ENCODE results near the gene GDA. TPM values are rescaled to one million over a fixed set of nuclear protein-coding genes. Genes with fewer than 3 reads are reported as not detected.

Gene GDA
- total RNA-seq, 1 experiment from 2014 or later = not detected

GRCh38 chr9:72210522-72210921, 61.3 kb downstream of the GDA start:
- Mint-ChIP-seq H3K4me1 (ENCODE audit: insufficient read depth, unreplicated experiment) (peaks cover 7% of the 10 kb centered on the region), H3K27ac (ENCODE audit: low read depth, unreplicated experiment) (no peak overlapping the region), H3K9me3 (ENCODE audit: unreplicated experiment) (no peaks in the 10 kb centered on the region), H3K36me3 (ENCODE audit: insufficient read depth, unreplicated experiment) (no peaks in the 10 kb centered on the region), H3K27me3 (ENCODE audit: insufficient read depth, unreplicated experiment) (peaks cover 34% of the 10 kb centered on the region), H3K4me3 (ENCODE audit: unreplicated experiment) (no peak overlapping the region)
- intact Hi-C loops (cut with micrococcal nuclease) = no loop called here
- TF ChIP-seq CTCF (IDR thresholded peaks at IDR 0.05; ENCODE audit: unreplicated experiment) = no peak
- peak; percentile 72 for DNase-seq (ENCODE audit: unreplicated experiment)
- ChIA-PET POLR2A (interaction anchor here (0.6 kb wide), 1 partner anchor 624 kb away, joined by 4 read pairs; no protein-coding TSS in a partner anchor), CTCF (interaction anchor here (0.6 to 0.9 kb wide), 3 partner anchors 12 to 1261 kb away, joined by 3 to 4 read pairs (median 3); no protein-coding TSS in a partner anchor)
- BruUV-seq (replicated peaks) = no TSS peak

- ChIA-PET CTCF (interaction anchor here (0.6 to 2.0 kb wide), 4 partner anchors 8 to 172 kb away, joined by 3 to 8 read pairs (median 3); no protein-coding TSS in a partner anchor), POLR2A (no interaction called here)
- Mint-ChIP-seq H3K4me3 (ENCODE audit: unreplicated experiment) (no peak overlapping the region), H3K4me1 (ENCODE audit: insufficient read depth, unreplicated experiment) (peaks cover 7% of the 10 kb centered on the region), H3K36me3 (ENCODE audit: insufficient read depth, unreplicated experiment) (no peaks in the 10 kb centered on the region), H3K9me3 (ENCODE audit: unreplicated experiment) (no peaks in the 10 kb centered on the region), H3K27ac (ENCODE audit: low read depth, unreplicated experiment) (no peak overlapping the region), H3K27me3 (ENCODE audit: insufficient read depth, unreplicated experiment) (peaks cover 34% of the 10 kb centered on the region)
- no TSS peak for BruUV-seq (replicated peaks)
- no peak for DNase-seq (ENCODE audit: unreplicated experiment)
- intact Hi-C loops (cut with micrococcal nuclease) = no loop called here
- TF ChIP-seq CTCF (IDR thresholded peaks at IDR 0.05; ENCODE audit: unreplicated experiment) = no peak
These were observed 61.8 kb downstream of the GDA start for GRCh38 chr9:72211047-72211446.

GRCh38 chr9:72213906-72214305, 64.7 kb downstream of the GDA start:
- no peaks in the 10 kb centered on the region for H3K36me3 Mint-ChIP-seq (ENCODE audit: insufficient read depth, unreplicated experiment)

GRCh38 chr9:72217306-72217842, 68.1 kb downstream of the GDA start:
- Mint-ChIP-seq H3K9me3 (ENCODE audit: unreplicated experiment) (no peaks in the 10 kb centered on the region), H3K4me1 (ENCODE audit: insufficient read depth, unreplicated experiment) (peaks cover 6% of the 10 kb centered on the region), H3K4me3 (ENCODE audit: unreplicated experiment) (no peak overlapping the region), H3K27me3 (ENCODE audit: insufficient read depth, unreplicated experiment) (peaks cover 26% of the 10 kb centered on the region), H3K27ac (ENCODE audit: low read depth, unreplicated experiment) (no peak overlapping the region), H3K36me3 (ENCODE audit: insufficient read depth, unreplicated experiment) (no peaks in the 10 kb centered on the region)
- CTCF ChIA-PET = interaction anchor here (0.5 to 3.0 kb wide), 7 partner anchors 9 to 604 kb away, joined by 3 to 12 read pairs (median 4); no protein-coding TSS in a partner anchor
- no peak for TF ChIP-seq CTCF (IDR thresholded peaks at IDR 0.05; ENCODE audit: unreplicated experiment)
- intact Hi-C loops (cut with micrococcal nuclease) = no loop called here
- POLR2A ChIA-PET = no interaction called here
- DNase-seq (ENCODE audit: unreplicated experiment) = peak; percentile 16
- BruUV-seq (replicated peaks) = no TSS peak

More at GRCh38 chr9:72213906-72214305, 64.7 kb downstream of the GDA start:
- ChIA-PET CTCF (interaction anchor here (0.6 to 1.7 kb wide), 7 partner anchors 9 to 928 kb away, joined by 3 to 14 read pairs (median 3); no protein-coding TSS in a partner anchor), POLR2A (no interaction called here)
- Mint-ChIP-seq H3K4me1 (ENCODE audit: insufficient read depth, unreplicated experiment) (peaks cover 12% of the 10 kb centered on the region), H3K27me3 (ENCODE audit: insufficient read depth, unreplicated experiment) (peaks cover 22% of the 10 kb centered on the region), H3K4me3 (ENCODE audit: unreplicated experiment) (no peak overlapping the region), H3K9me3 (ENCODE audit: unreplicated experiment) (no peaks in the 10 kb centered on the region), H3K27ac (ENCODE audit: low read depth, unreplicated experiment) (no peak overlapping the region)
- intact Hi-C loops (cut with micrococcal nuclease) = no loop called here
- no peak for DNase-seq (ENCODE audit: unreplicated experiment)
- TF ChIP-seq CTCF (IDR thresholded peaks at IDR 0.05; ENCODE audit: unreplicated experiment) = no peak
- no TSS peak for BruUV-seq (replicated peaks)
